Lower leg skin (tissue), 4 donors: Measurements from ENCODE around the gene PROZ. TPM values are rescaled to one million over a fixed set of nuclear protein-coding genes. Genes with fewer than 3 reads are reported as not detected.
A peak's percentile ranks its signal among the peaks of the same experiment; 100 is the strongest.

ENCODE experiments used
- DNase-seq, 2 donors: peaks; one replicate each; pipeline ENCODE4 v3.0.0-alpha.2; 2019; ENCODE audit warnings: low spot score in 2 of 2
- H3K4me3 ChIP-seq: fragments of 200-600 bp; sonication (generic); 2 replicates; pipeline ENCODE4 v1.5.1; 2017; ENCODE audit warnings: mild to moderate bottlenecking, low read depth; ENCODE audit not compliant: poor library complexity, severe bottlenecking
- POLR2A ChIP-seq, 2 donors: fragments of 450-650 bp; IDR thresholded peaks; one replicate each; pipeline ENCODE4 v1.6.1; 2016 to 2017; ENCODE audit warnings: antibody characterized with exemption in 2 of 2, mild to moderate bottlenecking in 1 of 2, moderate library complexity in 1 of 2
- WGBS, 2 donors: methylation state at CpG; one replicate each; pipeline ENCODE4 v1.1.5; 2018; 5-methylcytosine and 5-hydroxymethylcytosine counted together
- intact Hi-C: fragments of 100-400 bp; cut with DNase I; formaldehyde crosslinking; loops from one replicate; pipeline ENCODE4 v1.15.0; 2023; ENCODE audit warnings: low total_unique reads
- total RNA-seq, 4 donors: library from RNA; depleted of rRNA; stranded (reverse); fragments of >200 nt; gene quantifications; one replicate each; pipeline ENCODE4 v1.1.0, GENCODE V29; 2016
- TF ChIP-seq, protein P1 (sequence below), 3 donors: fragments of 450-650 bp; IDR thresholded peaks; one replicate each; pipeline ENCODE4 v1.5.1; 2016; ENCODE audit warnings: antibody characterized with exemption in 3 of 3, mild to moderate bottlenecking in 3 of 3, moderate library complexity in 2 of 3

The PROZ gene
- total RNA-seq, 4 donors from 2014 or later = not detected

DNA sequence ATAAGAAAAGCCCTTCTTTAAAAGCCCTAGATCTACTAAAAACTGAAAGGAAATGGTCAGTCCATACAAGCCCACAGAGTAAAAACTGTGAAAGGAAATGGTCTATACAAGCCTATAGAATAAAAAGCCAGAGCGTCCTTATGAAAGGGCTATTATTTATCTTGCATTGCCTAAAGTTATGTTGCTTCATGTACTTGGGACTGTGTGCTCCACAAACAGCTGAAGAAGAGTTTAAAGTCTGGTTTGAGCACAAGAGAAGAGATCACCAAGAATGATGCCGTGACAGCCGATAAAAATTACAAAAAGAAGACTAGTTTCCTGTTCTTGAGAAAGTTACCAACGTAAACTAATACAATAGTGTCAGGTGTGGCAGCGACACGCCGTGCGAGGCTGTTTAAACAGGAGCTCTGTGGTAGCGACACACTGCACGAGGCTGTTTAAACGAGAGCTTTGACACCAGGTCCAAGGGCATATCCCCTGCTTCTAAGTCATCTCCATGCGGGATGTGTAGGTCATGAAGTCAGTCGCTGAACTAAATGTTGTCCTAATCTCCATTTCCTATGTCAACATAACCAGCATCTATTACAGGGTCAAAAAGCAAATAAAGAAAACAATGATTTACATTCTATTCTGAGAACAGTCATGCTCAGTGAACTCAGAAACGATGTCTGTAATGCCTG is 25.1 kb downstream of the PROZ start:
- intact Hi-C loops = no loop called here
- no peak for DNase-seq
- WGBS, 2 donors = 87 to 90% methylated on average over 14 of the region's 14 CpGs
- TF ChIP-seq, protein P1, sequence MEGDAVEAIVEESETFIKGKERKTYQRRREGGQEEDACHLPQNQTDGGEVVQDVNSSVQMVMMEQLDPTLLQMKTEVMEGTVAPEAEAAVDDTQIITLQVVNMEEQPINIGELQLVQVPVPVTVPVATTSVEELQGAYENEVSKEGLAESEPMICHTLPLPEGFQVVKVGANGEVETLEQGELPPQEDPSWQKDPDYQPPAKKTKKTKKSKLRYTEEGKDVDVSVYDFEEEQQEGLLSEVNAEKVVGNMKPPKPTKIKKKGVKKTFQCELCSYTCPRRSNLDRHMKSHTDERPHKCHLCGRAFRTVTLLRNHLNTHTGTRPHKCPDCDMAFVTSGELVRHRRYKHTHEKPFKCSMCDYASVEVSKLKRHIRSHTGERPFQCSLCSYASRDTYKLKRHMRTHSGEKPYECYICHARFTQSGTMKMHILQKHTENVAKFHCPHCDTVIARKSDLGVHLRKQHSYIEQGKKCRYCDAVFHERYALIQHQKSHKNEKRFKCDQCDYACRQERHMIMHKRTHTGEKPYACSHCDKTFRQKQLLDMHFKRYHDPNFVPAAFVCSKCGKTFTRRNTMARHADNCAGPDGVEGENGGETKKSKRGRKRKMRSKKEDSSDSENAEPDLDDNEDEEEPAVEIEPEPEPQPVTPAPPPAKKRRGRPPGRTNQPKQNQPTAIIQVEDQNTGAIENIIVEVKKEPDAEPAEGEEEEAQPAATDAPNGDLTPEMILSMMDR (IDR thresholded peaks at IDR 0.05) = no peak
- no peak for TF ChIP-seq POLR2A (IDR thresholded peaks at IDR 0.05)
- no peak overlapping the region for H3K4me3 ChIP-seq

DNA sequence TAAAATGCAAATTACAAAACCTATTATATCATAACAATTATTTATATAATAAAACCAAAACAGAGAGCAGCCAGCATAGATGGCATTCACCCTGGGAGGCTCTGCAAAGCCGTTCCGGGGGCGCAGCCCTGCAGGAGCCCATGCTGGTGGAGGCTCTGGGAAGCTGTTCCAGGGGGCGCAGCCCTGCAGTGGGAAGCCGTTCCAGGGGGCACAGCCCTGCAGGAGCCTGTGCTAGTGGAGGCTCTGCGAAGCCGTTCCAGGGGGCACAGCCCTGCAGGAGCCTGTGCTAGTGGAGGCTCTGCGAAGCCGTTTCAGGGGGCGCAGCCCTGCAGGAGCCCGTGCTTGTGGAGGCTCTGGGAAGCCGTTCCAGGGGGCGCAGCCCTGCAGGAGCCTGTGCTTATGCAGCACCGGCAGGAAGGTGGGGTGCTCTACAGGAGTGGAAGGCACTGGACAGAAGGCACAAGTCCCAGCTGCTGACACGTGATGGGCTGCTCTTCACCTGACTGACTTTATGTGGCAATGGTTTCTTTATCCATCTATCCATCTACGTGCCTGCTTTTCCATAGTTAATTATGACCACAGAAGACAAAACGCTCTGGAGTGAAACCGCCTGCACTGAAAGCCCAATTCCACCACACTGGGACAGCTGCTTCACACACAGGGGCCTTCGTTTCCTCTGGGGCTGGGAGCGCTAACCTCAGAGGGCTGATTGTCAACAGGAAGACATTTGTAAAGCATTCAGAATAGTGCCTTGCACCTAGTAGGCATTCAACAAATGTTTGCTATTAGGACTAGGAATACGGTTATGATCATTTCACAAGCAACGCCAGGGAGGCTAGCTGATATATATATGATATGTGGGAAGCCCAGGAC is 26.4 kb downstream of the PROZ start:
- WGBS, 2 donors = 83 to 92% methylated on average over 15 to 22 of the region's 22 CpGs
- TF ChIP-seq POLR2A (IDR thresholded peaks at IDR 0.05) = no peak
- TF ChIP-seq, protein P1 (IDR thresholded peaks at IDR 0.05) = no peak
- no peak overlapping the region for H3K4me3 ChIP-seq
- intact Hi-C loops = no loop called here
- DNase-seq = no peak

DNA sequence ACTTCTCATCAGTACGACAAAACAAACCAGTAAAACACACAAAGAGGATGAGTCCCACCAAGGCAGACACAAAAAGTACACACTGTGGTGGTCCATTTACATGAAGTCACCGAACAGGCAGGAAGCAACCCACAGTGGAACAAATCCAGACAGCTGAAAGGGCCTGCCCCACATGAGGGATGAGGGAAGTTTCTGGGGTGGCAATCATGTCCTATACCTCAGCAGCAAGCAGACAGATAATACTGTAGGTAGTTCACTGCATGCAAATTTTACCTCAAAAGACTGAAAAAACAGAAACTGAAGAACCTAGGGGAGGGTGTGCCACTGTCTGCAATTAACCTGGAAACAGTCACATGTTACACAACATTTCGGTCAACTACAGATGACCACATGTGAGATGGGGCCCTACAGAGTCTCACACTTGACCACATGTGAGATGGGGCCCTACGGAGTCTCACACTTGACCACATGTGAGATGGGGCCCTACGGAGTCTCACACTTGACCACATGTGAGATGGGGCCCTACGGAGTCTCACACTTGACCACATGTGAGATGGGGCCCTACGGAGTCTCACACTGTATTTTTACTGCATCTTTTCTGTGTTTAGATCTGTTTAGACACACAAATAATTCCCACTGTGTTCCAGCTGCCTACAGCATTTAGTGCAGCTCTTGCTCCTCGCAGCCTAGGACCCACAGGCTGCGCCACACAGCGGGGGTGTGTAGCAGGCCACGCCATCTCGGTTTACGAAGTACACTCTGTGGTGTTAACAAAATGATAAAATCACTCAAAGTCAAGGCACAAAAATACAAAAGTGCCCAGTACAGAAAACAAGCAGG is 27.8 kb downstream of the PROZ start:
- H3K4me3 ChIP-seq = no peak overlapping the region
- WGBS, 2 donors = 84 to 89% methylated on average over 13 of the region's 13 CpGs
- intact Hi-C loops = no loop called here
- TF ChIP-seq, protein P1 (IDR thresholded peaks at IDR 0.05) = no peak
- no peak for TF ChIP-seq POLR2A (IDR thresholded peaks at IDR 0.05)
- no peak for DNase-seq

DNA sequence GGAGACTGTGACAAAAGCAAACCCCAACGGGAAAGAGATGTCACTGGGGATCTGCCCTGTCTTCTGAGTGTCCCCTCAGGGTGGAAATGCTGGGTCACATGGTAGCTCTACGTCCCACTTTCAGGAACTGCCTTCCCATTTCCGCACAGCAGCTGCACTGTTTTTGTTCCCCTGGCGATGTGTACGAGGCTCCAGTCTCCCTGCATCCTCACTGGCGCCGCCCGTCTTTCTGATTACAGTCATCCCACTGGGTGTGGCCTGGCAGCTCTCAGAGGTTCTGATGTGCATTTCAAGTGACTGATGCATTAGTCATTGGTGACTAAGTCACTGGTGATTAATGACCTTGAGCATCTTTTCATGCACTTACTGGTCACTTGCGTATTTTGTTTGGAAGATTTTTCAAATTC is 28.8 kb downstream of the PROZ start:
- 19 to 26% methylated on average over 9 of the region's 9 CpGs for WGBS, 2 donors
- TF ChIP-seq, protein P1 (IDR thresholded peaks at IDR 0.05) = no peak
- no peak for TF ChIP-seq POLR2A (IDR thresholded peaks at IDR 0.05)
- no peak overlapping the region for H3K4me3 ChIP-seq
- DNase-seq = peak; percentile 91 to 97
- intact Hi-C loops = no loop called here

DNA sequence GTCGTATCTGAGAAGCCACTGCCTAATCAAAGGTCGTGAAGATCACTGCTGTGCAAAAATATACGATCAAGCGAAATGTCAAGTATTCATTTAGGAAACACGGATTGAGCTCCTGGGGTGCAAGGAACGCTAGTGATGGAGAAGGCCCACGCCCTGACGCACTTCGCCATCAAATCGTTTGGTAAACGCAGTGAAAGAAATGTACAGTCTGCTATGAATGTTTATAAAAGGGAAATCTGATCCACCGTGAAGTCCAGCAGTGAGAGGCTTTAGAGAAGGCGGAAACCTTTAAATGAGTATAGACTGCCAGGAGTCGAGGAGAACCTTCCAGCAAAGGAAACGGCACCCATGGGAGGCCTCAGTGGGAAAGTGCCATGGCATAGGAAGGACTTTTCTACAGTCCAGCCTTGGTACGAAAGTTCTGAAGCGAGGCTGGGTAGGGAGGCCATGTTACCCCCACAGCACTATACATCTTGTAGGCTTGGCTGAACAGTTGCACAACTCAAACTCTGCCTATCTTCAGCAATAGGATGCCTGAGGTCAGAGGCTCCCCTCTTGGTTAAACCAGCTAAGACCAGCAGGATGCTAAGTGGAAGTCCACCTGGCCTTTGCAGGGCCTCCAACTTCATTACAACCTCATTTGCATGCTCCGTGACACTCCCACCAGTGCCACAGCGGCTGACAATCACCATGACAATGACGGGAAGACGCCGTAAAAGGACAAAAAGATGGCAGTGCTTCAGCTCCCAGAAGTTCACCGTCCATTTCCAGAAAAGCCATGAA is 29.6 kb downstream of the PROZ start:
- no peak overlapping the region for H3K4me3 ChIP-seq
- intact Hi-C loops = no loop called here
- 94% methylated on average over 23 of the region's 23 CpGs for WGBS, 2 donors
- no peak for DNase-seq
- TF ChIP-seq, protein P1 (IDR thresholded peaks at IDR 0.05) = no peak
- TF ChIP-seq POLR2A (IDR thresholded peaks at IDR 0.05) = no peak
